Cerebellar cortex (tissue), 1 donor: ENCODE data around the gene ABRACL.
A peak's percentile ranks its signal among the peaks of the same experiment; 100 is the strongest.

Experiments
- DNase-seq: peaks from one replicate; pipeline ENCODE4 v3.0.0-alpha.2; 2015; ENCODE audit warnings: low spot score

The ABRACL gene

DNA sequence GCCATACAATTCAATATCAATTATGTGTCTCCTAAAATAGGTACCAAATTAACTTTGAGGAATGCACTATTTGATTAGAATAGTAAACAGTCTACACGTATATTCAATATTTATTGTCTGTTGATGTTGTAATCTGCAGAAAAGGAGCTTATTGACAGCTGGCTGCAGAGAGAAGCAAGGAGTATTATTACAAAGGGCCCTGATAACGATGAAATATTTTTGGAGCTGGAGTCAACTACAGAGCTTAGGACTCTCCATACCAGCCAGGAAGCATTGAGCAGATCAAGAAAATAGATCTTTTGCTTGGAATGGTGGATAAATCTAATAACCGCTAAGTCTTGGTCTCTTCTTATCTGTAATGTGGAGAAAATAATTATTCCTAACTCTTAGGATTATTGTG, 25.5 kb downstream of the ABRACL start:
- no peak for DNase-seq

- no peak for DNase-seq
Observed at GRCh38 chr6:139055709-139056108, 27.2 kb downstream of the ABRACL start.

DNA sequence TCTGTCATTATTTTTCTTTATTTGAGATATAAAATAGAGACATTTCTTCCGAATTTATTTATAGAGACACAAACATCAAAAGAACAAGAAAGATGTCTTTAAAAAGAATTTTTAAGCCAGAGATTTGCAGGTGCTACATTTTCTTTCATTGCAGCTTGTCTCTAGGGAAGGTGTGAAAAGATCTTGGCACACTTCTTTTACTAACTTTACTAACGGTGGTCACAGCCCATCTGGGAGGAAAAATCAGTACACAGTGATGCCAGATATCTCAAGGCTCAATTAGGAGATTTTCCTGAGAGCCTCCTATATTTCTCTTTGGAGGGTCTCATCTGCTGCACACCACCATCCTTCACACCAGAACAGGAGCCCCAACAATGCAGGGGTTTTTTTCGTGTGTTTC, 29.5 kb downstream of the ABRACL start:
- no peak for DNase-seq

DNA sequence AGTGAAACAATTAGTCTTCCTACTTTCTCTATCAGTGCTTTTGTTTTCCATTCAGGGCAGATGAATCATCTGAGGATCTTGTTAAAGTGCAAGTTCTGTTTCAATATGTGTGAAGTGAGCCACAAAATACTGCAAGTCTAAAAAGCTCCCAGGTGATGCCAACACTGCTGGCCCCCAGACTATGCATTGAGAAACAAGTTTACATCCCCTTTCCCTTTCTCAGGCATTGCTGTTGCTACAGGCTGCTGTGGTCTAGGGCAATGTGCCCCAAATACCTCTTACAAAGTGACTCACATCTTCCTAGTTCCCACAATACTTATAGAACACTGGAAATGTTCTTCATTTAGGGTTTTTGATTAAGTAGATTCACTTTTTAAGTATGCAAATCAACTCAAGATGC, 31.8 kb downstream of the ABRACL start:
- DNase-seq = no peak

DNA sequence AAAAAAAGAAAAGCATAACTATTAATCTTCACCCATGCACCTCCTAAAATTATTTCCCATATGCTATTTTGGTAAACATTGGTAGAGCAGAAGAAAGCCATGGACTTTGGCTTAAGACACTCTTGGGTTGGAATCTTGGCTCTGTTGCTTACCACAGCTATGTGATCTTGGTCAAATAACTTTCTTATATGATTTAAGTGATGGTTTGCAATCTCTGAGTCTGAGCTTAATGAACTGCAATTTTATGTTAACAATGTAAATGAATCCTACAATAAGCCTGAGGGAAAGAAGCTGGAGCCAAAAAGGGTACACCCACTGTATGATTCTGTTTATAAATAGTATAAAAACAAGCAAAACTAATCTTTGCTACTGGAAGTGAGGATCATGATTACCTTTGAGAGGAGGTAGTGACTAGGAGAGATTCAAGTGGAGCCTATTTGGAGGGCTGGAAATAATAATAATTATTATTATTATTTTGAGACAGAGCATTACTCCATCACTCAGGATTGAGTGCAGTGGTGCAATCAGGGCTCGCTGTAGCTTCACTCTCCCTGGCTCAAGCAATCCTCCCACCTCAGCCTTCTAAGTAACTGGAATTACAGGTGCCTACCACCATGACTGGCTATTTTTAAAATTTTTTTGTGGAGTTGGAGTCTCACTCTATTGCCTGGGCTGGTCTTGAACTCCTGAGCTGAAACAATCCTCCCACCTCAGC, 34.5 kb downstream of the ABRACL start:
- no peak for DNase-seq

- DNase-seq = no peak
Observed at GRCh38 chr6:139064981-139065665, 36.6 kb downstream of the ABRACL start.

GRCh38 chr6:139066080-139066479, 37.5 kb downstream of the ABRACL start:
- DNase-seq = no peak

GRCh38 chr6:139068846-139069245, 40.3 kb downstream of the ABRACL start:
- no peak for DNase-seq

DNA sequence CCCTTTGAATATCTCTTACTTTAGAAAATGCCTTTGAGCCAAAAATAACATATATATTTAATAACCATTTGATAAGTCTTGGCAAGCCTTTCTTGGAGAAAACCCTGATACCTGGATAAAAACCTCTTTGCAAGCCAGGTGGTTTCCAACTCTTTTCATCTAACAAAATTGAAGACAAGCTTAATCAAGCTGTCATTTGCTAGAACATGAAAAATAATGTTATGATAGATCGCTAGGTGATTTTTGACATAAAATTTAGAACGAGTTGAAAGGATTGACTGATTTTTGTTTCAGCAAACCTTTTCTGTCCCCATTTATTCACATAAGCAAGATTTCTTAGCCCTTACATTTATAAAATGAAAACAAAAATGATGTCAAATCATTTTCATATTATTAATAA, 44.6 kb downstream of the ABRACL start:
- DNase-seq = no peak

GRCh38 chr6:139079018-139079417, 50.5 kb downstream of the ABRACL start:
- DNase-seq = no peak

- no peak for DNase-seq
Observed at GRCh38 chr6:139080255-139080920, 51.8 kb downstream of the ABRACL start.

- no peak for DNase-seq
Observed at GRCh38 chr6:139081471-139081870, 52.9 kb downstream of the ABRACL start.

DNA sequence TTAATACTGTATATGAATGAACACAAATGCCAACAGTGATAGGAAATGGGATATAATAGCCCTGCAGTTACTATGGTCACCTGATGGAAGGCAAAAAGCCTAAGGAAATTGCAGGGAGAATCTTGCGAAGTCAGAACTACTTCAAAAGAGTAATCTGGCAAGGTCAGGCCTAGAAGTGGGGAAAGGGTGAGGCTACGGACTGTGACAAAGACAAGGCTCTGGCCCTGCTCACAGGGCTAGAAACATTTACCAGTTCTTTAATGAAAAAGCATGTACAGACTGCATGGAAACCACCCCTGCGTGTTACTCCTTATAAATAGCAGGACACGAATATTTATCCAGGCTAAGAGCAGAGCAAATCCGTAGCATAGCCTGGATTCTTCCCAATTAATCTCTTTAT, 53.8 kb downstream of the ABRACL start:
- no peak for DNase-seq

- peak; percentile 2 for DNase-seq
Observed at GRCh38 chr6:139091826-139092225, 63.3 kb downstream of the ABRACL start.
